Esophagus (tissue), 2 donors: ENCODE data around the gene PLEKHA4. TPM values are rescaled to one million over a fixed set of nuclear protein-coding genes. Genes with fewer than 3 reads are reported as not detected.
A peak's percentile ranks its signal among the peaks of the same experiment; 100 is the strongest.

Source experiments
- H3K27ac ChIP-seq, 2 donors: one replicate each; pipeline ENCODE4 v1.5.1; 2013; ENCODE audit warnings: low read depth in 2 of 2, mild to moderate bottlenecking in 2 of 2, inconsistent platforms in 1 of 2, low read length in 1 of 2, moderate library complexity in 1 of 2
- H3K27me3 ChIP-seq, 2 donors: one replicate each; pipeline ENCODE4 v1.6.1; 2013; ENCODE audit warnings: low read length in 2 of 2, control low read depth in 1 of 2, mild to moderate bottlenecking in 1 of 2; ENCODE audit not compliant: insufficient read depth in 2 of 2, control insufficient read depth in 1 of 2
- H3K36me3 ChIP-seq, 2 donors: one replicate each; pipeline ENCODE4 v1.6.1; 2013; ENCODE audit warnings: low read length in 1 of 2; ENCODE audit not compliant: control insufficient read depth in 2 of 2, insufficient read depth in 2 of 2
- H3K4me1 ChIP-seq, 2 donors: one replicate each; pipeline ENCODE4 v1.6.1; 2013; ENCODE audit warnings: low read length in 1 of 2; ENCODE audit not compliant: control insufficient read depth in 2 of 2, insufficient read depth in 2 of 2
- H3K4me3 ChIP-seq, 2 donors: one replicate each; pipeline ENCODE4 v1.5.1; 2013; ENCODE audit warnings: low read length in 2 of 2, mild to moderate bottlenecking in 2 of 2, low read depth in 1 of 2, moderate library complexity in 1 of 2
- H3K9me3 ChIP-seq, 2 donors: one replicate each; pipeline ENCODE4 v1.6.1; 2013; ENCODE audit warnings: mild to moderate bottlenecking in 2 of 2, low read depth in 1 of 2, low read length in 1 of 2, moderate library complexity in 1 of 2; ENCODE audit not compliant: control insufficient read depth in 2 of 2, insufficient read depth in 1 of 2
- WGBS, 2 donors: extraction: QIAGEN DNeasy Blood & Tissue Kit; methylation state at CpG; one replicate each; pipeline ENCODE4 v1.1.7; 2013; 5-methylcytosine and 5-hydroxymethylcytosine counted together
- polyA plus RNA-seq, 2 donors: library from polyadenylated mRNA; stranded (reverse); fragments of 200-250 nt; gene quantifications; one replicate each; pipeline ENCODE4 v1.2.3, GENCODE V29; 2013
- donor health status: healthy with polysubstance abuse.
- donor health status: Bipolar disorder and iron deficiency.

The PLEKHA4 gene
- polyA plus RNA-seq, 2 donors, result 8.6 to 9.2 TPM

- Histone ChIP-seq H3K4me3 (no peak overlapping the region), H3K36me3 (no peaks in the 10 kb centered on the region), H3K27me3 (no peaks in the 10 kb centered on the region), H3K27ac (no peak overlapping the region), H3K4me1 (peaks cover 0 to 9% of the 10 kb centered on the region in 2 donors), H3K9me3 (peaks cover 0 to 2% of the 10 kb centered on the region in 2 donors)
- 59 to 81% methylated on average over 9 of the region's 9 CpGs for WGBS, 2 donors
Observed at GRCh38 chr19:48818234-48818820, 50.1 kb downstream of the PLEKHA4 start.

- WGBS, 2 donors, result 91 to 92% methylated on average over 5 of the region's 5 CpGs
- Histone ChIP-seq H3K4me1 (peaks cover 0 to 9% of the 10 kb centered on the region in 2 donors), H3K27ac (no peak overlapping the region), H3K27me3 (no peaks in the 10 kb centered on the region), H3K36me3 (no peaks in the 10 kb centered on the region), H3K4me3 (no peak overlapping the region), H3K9me3 (peaks cover 0 to 2% of the 10 kb centered on the region in 2 donors)
Observed at GRCh38 chr19:48817585-48818124, 50.8 kb downstream of the PLEKHA4 start.

- no peaks in the 10 kb centered on the region for H3K27me3 ChIP-seq
- no peak overlapping the region for H3K4me3 ChIP-seq
- peaks cover 0 to 10% of the 10 kb centered on the region in 2 donors for H3K4me1 ChIP-seq
- peak overlapping the region; percentile 31 to 40 for H3K27ac ChIP-seq
- WGBS, 2 donors, result 33 to 39% methylated on average over 14 of the region's 14 CpGs
- no peaks in the 10 kb centered on the region for H3K36me3 ChIP-seq
- peaks cover 0 to 2% of the 10 kb centered on the region in 2 donors for H3K9me3 ChIP-seq
Observed at GRCh38 chr19:48815870-48816501, 52.4 kb downstream of the PLEKHA4 start.

- Histone ChIP-seq H3K4me1 (peaks cover 0 to 10% of the 10 kb centered on the region in 2 donors), H3K27ac (no peak overlapping the region)
Observed at GRCh38 chr19:48814895-48815294, 53.5 kb downstream of the PLEKHA4 start.

GRCh38 chr19:48813123-48813913 lies 55.1 kb downstream of the PLEKHA4 start:
- H3K27ac ChIP-seq, result peak overlapping the region; percentile 83 to 87
- H3K27me3 ChIP-seq, result no peaks in the 10 kb centered on the region
- H3K4me1 ChIP-seq, result peaks cover 0 to 7% of the 10 kb centered on the region in 2 donors
- H3K4me3 ChIP-seq, result no peak overlapping the region
- 85 to 87% methylated on average over 21 of the region's 21 CpGs for WGBS, 2 donors
- no peaks in the 10 kb centered on the region for H3K36me3 ChIP-seq
- peaks cover 0 to under 1% of the 10 kb centered on the region in 2 donors for H3K9me3 ChIP-seq

More at GRCh38 chr19:48814895-48815294, 53.5 kb downstream of the PLEKHA4 start:
- Histone ChIP-seq H3K27me3 (no peaks in the 10 kb centered on the region), H3K36me3 (no peaks in the 10 kb centered on the region), H3K9me3 (peaks cover 0 to 2% of the 10 kb centered on the region in 2 donors), H3K4me3 (no peak overlapping the region)
- WGBS, 2 donors, result 80 to 92% methylated on average over 6 of the region's 6 CpGs

GRCh38 chr19:48812094-48812929 lies 56.1 kb downstream of the PLEKHA4 start:
- no peaks in the 10 kb centered on the region for H3K36me3 ChIP-seq
- WGBS, 2 donors, result 8 to 9% methylated on average over 32 to 39 of the region's 39 CpGs
- peaks cover 3 to 7% of the 10 kb centered on the region in 2 donors for H3K4me1 ChIP-seq
- no peaks in the 10 kb centered on the region for H3K9me3 ChIP-seq
- H3K27me3 ChIP-seq, result no peaks in the 10 kb centered on the region
- H3K27ac ChIP-seq, result peak overlapping the region; percentile 83 to 87
- peak overlapping the region; percentile 15 to 26 for H3K4me3 ChIP-seq

GRCh38 chr19:48810151-48810550 lies 58.3 kb downstream of the PLEKHA4 start:
- Histone ChIP-seq H3K4me1 (peaks cover 3 to 9% of the 10 kb centered on the region in 2 donors), H3K4me3 (peak overlapping the region; percentile 62 to 79)
- WGBS, 2 donors, result 9 to 11% methylated on average over 7 of the region's 7 CpGs

GRCh38 chr19:48807590-48808308 lies 60.7 kb downstream of the PLEKHA4 start:
- no peak overlapping the region for H3K4me3 ChIP-seq
- H3K4me1 ChIP-seq, result peaks cover 3 to 9% of the 10 kb centered on the region in 2 donors
- no peak overlapping the region for H3K27ac ChIP-seq
- no peaks in the 10 kb centered on the region for H3K27me3 ChIP-seq
- no peaks in the 10 kb centered on the region for H3K9me3 ChIP-seq
- 65 to 82% methylated on average over 13 of the region's 13 CpGs for WGBS, 2 donors
- H3K36me3 ChIP-seq, result peaks cover 0 to 4% of the 10 kb centered on the region in 2 donors

More at GRCh38 chr19:48810151-48810550, 58.3 kb downstream of the PLEKHA4 start:
- Histone ChIP-seq H3K36me3 (peaks cover 0 to 4% of the 10 kb centered on the region in 2 donors), H3K27ac (peak overlapping the region; percentile 79 to 89), H3K27me3 (no peaks in the 10 kb centered on the region), H3K9me3 (no peaks in the 10 kb centered on the region)
